ENCODE data around the gene KLF6.

KLF6 gene

GRCh38 chr10:3790272-3790671 is 5.3 kb upstream of the KLF6 start:
- H3K27ac ChIP-seq, result peak overlapping the region; percentile 100
- DNase-seq (ENCODE audit: low read depth, low spot score), result peak; percentile 79

DNA sequence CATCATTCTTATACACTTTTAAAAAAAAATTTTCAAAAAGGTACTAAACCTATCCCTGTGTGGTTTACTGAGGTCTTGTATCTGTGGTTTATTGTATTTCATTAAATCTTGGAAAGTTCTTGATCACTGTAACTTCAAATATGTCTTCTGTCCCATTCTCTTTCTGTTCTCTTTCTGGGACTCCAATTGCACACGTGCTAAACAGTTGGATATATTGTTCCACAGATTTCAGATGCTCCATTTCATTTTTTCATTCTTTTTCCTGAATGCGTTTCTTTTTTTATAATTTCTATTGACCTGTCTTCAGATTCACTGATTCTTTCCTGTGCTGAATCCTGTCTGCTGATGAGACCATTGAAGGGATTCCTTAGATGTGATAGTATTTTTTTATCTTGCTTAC is 4.6 kb upstream of the KLF6 start:
- DNase-seq (ENCODE audit: low read depth, low spot score), result no peak
- peak overlapping the region; percentile 100 for H3K27ac ChIP-seq

DNA sequence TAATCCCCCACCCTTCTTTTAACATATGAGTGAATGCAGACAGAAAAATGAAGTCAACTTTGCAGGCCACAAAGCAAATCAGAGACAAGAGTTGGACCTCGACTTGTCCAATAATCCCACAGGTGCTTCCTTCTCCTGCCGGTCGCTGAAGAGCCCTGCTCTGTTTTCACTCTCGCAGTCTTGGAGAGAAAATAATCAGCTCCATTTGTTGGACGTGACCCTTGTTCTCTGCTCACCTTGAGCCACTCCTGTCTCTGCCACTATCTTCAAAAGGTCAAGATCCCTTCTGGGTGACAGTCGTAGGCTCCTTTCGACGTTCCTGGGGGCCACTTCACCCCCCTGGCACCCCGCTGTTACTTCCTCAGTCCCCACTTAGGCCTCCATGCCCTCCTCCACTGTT is 2.8 kb upstream of the KLF6 start:
- no peak for DNase-seq (ENCODE audit: low read depth, low spot score)
- peak overlapping the region; percentile 100 for H3K27ac ChIP-seq

DNA sequence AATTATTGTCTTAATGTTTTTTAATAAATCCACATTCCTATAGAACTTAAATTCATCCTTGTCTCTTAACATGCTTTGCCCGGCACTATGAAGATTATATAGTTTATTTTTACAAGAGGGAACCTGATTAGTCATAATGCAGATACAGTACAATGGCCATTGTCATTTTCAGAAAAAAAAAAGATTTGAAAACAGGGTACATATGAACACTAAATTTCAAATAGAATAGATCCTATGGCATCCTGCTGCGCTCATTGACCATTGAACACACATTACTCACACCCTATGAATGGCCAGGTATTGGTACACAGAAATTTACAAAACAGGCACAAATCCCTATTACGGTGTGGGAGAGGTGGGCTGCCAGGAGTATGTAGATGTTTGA is 2.0 kb upstream of the KLF6 start:
- DNase-seq (ENCODE audit: low read depth, low spot score), result no peak
- peak overlapping the region; percentile 100 for H3K27ac ChIP-seq

DNA sequence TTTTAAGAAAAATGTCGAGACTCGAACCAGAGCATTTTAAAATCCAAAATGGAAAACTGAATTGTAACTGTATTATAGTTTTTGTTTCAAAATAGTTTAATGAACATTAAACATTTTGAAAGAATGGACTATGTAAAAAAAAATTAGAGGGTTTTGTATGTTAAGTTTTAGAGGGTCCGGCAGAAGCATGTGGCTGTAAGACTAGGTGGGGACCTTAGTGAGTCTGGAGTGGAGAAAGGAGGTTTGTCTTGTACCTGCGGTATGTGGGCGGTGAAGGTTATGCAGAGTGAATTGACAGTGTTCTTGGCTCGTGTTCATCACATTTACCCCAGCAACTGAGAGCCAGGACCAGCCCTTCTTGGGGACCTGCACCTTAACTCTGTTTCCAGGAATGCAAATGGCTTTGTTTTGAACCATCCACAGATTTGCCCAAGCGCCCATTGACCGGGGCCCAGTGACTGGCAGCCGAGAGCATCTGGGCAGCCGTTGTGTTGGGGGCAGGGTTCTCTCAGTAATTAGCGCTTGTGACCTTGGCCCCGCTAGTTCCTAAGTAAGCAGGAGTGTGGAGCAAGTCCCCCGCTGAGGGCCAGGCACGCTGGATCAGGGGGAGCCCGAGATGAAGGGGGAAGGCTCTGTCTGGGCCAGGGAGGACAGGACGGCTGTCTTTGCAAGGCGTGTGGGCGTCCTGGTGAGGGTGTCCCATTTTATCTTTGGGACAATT is 1.4 kb upstream of the KLF6 start:
- DNase-seq (ENCODE audit: low read depth, low spot score), result no peak
- H3K27ac ChIP-seq, result peak overlapping the region; percentile 100

DNA sequence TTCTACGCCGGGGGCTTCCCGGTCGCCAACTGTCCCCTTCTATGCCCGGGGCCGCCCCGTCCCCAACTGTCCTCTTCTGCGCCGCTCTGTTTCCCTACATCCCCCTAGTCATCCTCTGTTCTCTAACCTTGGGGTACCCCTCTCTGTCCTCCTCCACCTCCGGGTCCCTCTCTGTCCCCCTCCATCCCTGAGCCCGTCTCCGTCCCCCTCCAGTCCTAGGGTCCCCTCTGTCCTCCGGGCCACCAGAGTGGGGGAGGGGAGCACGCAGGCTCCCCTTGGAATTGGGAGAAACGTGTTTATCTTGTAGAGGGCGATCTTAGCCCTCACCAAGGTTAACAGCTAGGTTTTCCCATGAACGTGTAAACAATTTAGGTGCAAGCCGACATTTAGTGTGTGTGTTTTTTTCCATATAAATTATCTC is 852 bp upstream of the KLF6 start:
- DNase-seq (ENCODE audit: low read depth, low spot score), result no peak

DNA sequence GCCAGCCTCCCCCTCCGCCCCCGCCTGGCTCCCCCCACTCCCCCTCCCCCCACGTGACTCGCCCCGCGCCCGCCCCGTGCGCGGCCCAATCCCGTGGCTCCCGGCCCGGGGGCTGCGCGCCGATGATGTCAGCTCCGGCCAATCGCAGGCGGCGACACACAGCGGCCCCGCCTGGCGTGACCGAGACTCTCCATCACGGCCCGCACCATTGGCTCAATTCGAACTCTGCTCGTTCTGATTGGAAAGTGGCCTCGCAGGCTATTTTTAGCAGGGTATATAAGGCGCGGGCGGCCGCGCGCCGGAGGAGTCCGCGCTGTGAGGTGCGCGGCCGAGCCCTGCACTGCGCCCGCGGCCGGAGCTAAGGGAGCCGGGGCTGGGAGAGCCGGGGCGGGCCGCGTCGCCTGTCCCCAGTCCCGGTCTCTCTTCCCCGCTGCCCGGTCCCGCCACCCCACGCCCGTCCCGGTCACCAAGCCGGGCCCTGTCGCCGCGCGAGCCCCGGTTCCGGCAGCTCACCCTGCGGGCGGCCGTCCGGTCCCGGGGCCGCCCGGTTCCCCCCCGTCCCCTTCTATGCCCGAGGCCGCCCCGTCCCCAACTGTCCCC is 342 bp upstream of the KLF6 start:
- H3K27ac ChIP-seq, result peak overlapping the region; percentile 100
- DNase-seq (ENCODE audit: low read depth, low spot score), result peak; percentile 79

More for the DNA sequence above, 852 bp upstream of the KLF6 start:
- peak overlapping the region; percentile 100 for H3K27ac ChIP-seq

DNA sequence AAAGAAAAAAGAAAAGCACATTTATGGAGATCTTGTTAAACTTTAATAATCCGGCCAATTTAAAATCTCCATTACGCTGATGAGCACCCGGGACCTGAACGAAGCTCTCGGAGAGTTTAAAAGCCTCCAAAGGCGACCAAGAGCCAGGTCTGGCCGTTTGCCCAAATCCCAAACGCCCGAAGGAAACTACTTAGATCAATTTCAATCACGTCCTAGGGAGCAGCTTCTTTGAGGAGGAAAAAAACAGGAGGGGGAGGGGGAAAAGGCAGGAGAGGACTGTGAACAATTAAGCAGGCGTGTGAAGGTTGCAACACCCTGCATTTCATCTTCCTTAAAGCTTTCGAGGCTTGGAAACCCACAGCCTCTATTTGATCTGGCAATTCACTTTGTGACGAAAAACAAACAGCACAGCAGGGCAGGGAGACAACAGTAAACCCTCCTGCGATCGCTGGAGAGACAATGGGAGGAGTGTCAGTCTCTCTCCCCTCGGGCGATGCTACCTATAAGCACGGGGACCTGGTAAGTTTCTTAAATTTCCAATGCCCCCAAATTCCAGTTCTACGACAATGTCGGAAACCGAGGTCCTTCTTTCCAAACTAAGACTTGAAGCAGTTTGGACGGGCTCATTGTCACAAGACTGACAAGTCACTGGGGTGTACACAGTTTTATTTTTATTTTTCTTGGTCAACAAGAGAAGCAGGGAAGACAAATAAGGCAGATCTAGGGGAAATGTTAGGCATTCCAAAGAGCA is 1.2 kb downstream of the KLF6 start:
- peak overlapping the region; percentile 100 for H3K27ac ChIP-seq
- no peak for DNase-seq (ENCODE audit: low read depth, low spot score)

- DNase-seq (ENCODE audit: low read depth, low spot score), result no peak
- H3K27ac ChIP-seq, result peak overlapping the region; percentile 100
Measured at GRCh38 chr10:3783316-3783681, 1.7 kb downstream of the KLF6 start.

GRCh38 chr10:3782451-3783315 is 2.3 kb downstream of the KLF6 start:
- H3K27ac ChIP-seq, result peak overlapping the region; percentile 100
- DNase-seq (ENCODE audit: low read depth, low spot score), result no peak

DNA sequence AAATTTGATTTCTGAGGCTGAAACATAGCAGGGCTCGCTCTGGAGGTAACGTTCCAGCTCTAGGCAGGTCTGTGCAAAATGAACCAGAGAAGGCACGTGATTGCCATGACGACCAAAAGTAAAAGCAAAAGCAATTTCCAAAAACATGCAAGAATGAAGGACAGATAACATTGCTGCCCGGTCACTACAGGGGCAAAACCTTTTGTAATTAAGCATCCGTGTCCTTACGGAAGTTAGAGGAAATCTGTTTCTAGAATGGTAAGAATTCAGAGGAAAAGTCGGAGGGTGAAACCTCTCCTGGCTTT is 2.9 kb downstream of the KLF6 start:
- no peak for DNase-seq (ENCODE audit: low read depth, low spot score)
- peak overlapping the region; percentile 100 for H3K27ac ChIP-seq

GRCh38 chr10:3781468-3782145 is 3.4 kb downstream of the KLF6 start:
- DNase-seq (ENCODE audit: low read depth, low spot score), result no peak

GRCh38 chr10:3780771-3781467 is 4.1 kb downstream of the KLF6 start:
- DNase-seq (ENCODE audit: low read depth, low spot score), result no peak
- peak overlapping the region; percentile 100 for H3K27ac ChIP-seq

More at GRCh38 chr10:3781468-3782145, 3.4 kb downstream of the KLF6 start:
- peak overlapping the region; percentile 100 for H3K27ac ChIP-seq

GRCh38 chr10:3780021-3780770 is 4.8 kb downstream of the KLF6 start:
- H3K27ac ChIP-seq, result peak overlapping the region; percentile 100
- no peak for DNase-seq (ENCODE audit: low read depth, low spot score)

DNA sequence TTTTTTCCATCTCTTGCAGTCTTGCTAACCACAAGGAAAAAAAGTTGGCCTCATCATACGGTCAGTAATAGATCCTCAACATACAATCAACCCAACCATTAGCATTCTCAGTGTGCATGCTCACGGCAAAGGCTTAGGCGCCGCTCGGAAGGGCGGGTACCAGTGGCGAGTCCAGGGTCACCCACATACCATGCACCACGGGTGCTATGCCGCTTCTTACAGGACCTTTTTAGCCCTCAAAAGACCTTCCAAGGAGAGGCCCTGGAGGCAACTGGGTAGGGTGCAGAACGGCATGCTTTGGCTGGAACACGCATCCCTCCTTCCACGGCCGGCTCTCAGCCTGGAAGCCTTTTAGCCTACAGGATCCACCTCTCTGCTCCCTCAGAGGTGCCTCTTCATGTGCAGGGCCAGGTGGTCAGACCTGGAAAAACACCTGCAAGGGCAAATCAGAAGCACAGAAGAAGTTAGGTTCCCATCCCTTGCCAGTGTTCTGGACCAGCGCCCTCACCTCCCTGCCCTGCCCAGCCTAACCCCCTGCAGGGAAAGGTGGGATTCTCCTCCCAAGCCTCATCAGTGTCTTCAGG is 5.8 kb downstream of the KLF6 start:
- H3K27ac ChIP-seq, result peak overlapping the region; percentile 100
- DNase-seq (ENCODE audit: low read depth, low spot score), result no peak

GRCh38 chr10:3778692-3779157 is 6.3 kb downstream of the KLF6 start:
- peak overlapping the region; percentile 100 for H3K27ac ChIP-seq
- no peak for DNase-seq (ENCODE audit: low read depth, low spot score)

GRCh38 chr10:3777981-3778691 is 6.9 kb downstream of the KLF6 start:
- no peak for DNase-seq (ENCODE audit: low read depth, low spot score)
- peak overlapping the region; percentile 100 for H3K27ac ChIP-seq
